LNCAP (cell line): ENCODE measurements around the gene DLEC1.

Source experiments
- TF ChIP-seq, protein P1 (sequence below): fragments of 450-650 bp; IDR thresholded peaks from 2 replicates; pipeline ENCODE4 v1.5.1; 2017; ENCODE audit warnings: mild to moderate bottlenecking

The DLEC1 gene

DNA sequence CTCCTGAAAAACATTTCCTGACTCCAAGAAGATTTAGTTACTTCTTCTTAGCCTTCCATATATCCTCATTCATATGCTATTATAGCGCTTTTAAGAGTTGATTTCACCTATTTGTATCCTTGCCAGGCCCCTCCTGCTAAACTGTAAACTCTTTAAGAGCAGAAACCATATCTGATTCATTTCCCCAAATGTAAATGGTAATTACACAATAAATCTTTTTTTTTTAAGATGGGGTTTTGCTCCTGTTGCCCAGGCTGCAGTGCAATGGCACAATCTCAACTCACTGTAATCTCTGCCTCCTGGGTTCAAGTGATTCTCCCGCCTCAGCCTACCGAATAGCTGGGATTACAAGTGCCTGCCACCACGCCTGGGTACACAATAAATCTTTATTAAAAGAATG lies 4.5 kb downstream of the DLEC1 start:
- TF ChIP-seq, protein P1, sequence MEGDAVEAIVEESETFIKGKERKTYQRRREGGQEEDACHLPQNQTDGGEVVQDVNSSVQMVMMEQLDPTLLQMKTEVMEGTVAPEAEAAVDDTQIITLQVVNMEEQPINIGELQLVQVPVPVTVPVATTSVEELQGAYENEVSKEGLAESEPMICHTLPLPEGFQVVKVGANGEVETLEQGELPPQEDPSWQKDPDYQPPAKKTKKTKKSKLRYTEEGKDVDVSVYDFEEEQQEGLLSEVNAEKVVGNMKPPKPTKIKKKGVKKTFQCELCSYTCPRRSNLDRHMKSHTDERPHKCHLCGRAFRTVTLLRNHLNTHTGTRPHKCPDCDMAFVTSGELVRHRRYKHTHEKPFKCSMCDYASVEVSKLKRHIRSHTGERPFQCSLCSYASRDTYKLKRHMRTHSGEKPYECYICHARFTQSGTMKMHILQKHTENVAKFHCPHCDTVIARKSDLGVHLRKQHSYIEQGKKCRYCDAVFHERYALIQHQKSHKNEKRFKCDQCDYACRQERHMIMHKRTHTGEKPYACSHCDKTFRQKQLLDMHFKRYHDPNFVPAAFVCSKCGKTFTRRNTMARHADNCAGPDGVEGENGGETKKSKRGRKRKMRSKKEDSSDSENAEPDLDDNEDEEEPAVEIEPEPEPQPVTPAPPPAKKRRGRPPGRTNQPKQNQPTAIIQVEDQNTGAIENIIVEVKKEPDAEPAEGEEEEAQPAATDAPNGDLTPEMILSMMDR: no peak

DNA sequence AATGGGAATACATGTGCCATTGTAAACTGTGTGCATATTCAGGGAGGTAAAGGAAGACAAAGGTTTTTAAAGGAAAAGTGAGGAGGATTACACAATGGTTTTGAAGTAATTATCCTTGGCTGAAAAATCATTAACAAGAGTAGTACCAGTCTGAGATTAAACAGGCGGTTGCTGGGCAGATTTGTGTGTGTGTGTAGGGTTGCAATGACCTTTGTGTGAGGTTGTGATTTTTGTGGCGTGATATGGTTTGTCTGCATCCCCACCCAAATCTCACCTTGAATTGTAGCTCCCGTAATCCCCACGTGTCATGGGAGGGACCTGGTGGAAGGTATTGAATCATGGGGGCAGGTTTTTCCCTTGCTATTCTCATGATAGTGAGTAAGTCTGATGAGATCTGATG lies 7.0 kb downstream of the DLEC1 start:
- TF ChIP-seq, protein P1: no peak

DNA sequence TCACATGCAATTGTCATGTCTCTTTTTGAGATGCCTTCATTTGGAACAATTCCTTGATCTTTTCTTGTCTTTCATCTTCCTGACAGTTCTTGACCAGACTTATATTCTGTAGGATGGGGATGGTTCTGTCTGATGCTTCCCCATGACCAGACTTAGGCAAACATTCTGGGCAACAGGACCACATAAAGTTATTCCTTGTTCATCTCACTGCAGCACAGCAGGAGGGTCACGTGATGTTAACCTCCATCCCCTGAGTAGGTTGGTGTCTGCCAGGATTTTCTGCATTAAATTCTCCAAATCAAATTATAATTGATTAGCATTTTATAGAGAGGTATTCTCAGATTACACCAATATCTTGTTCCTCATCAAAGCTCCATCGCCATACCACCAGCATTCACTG lies 7.8 kb downstream of the DLEC1 start:
- TF ChIP-seq, protein P1: no peak

DNA sequence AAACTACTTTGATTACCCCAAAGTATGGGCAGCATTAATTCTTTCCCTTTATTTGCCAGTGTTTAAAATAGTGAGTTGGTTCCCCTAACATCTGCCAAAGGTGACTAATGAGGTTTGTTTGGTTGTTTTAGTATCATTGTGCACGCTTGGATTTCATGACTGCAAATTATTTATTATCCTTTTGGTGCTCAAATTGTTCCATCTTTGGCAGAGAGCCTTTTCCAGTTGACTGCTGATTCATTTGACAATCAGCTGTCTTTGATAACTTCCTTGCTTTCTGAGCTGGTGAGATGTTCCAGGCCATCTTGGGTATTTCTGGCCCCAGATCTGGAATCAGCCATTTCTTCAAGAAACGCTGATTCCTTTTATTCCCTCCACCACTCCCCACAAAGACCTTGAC lies 8.9 kb downstream of the DLEC1 start:
- TF ChIP-seq, protein P1: no peak

DNA sequence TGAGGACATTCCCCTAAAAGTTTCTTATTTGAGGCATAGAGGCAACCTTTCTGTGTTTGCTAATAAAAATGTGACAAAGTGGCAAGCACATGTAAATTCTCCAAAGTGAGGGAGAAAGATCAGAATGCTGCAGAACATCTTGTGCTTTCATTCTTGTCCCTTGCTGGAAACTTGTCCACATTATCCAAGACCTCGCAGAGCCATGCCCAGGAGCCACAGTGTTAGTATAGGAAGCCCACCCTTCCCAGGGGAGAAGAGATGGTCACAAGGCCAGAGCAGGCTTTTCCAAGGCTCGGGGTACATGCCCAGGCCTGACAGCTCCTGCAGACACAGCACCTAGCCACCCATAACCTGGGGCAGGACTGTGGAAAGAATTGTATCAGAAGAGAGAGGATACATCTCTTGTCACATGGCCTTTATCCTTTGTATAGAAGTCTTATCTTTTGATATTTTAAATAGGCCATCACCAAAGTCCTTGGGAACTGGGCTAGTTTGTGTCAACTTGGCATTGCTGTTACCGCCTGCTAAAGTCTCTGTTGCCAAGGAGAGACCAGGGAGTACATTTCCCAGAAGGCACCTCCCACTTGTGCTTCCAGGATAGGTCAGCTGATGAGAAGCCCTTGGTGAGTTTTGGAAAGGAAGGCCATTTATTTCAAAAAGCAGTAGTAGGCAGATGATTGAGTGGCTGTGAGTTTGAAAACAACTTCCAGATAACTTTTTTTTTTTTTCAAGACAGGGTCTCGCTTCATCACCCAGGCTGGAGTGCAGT lies 10.5 kb downstream of the DLEC1 start:
- TF ChIP-seq, protein P1: no peak

DNA sequence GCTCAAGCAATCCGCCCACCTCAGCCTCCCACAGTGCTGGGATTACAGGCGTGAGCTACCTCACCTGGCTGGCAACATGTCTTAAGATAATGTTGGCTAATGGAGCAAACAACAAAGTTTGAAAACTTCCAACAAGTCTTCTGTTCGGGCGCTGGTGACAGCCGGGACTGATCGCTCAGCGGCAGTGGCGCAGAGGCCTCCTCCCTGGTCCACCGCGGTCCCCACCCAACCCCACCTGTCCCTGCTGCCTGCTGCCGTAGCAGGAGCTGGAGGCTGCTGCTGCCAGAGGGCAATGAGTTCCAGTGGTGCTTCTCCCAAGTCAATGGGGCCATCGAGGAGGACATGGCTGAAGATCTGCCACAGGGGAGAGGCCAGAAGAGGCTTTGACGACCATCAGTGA lies 12.1 kb downstream of the DLEC1 start:
- TF ChIP-seq, protein P1: no peak

DNA sequence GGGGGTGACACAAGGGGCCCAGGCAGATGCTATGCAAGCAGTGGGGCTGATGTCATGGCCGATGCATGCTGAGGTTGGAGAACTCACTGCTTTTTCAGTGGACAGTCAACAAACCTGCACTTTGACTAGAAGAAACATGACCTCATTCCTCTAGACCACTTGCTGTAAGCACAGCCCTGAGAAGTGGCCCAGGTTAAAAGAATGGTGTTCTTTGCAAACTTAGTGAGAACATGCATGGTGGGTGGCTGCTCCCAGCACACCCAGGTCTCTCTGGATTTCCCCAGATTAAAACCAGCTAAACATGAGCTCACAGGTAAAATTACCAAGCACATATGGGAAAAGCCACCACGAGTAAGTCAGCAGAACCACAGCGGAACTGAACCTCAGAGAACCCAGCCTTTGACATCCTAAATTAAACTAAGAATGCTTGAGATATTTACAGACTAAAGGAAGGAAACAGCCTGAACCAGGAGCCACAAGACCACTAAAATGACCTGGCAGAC lies 15.5 kb downstream of the DLEC1 start:
- TF ChIP-seq, protein P1: no peak
